ENCODE measurements around the gene ANGEL2.

The ANGEL2 gene

GRCh38 chr1:212979340-212980122 lies 36.1 kb downstream of the ANGEL2 start:
- no peak overlapping the region for H3K4me3 ChIP-seq (ENCODE audit: low read depth, low read length)
- no peak for TF ChIP-seq CTCF (IDR thresholded peaks at IDR 0.05; ENCODE audit: low read depth, low read length)

DNA sequence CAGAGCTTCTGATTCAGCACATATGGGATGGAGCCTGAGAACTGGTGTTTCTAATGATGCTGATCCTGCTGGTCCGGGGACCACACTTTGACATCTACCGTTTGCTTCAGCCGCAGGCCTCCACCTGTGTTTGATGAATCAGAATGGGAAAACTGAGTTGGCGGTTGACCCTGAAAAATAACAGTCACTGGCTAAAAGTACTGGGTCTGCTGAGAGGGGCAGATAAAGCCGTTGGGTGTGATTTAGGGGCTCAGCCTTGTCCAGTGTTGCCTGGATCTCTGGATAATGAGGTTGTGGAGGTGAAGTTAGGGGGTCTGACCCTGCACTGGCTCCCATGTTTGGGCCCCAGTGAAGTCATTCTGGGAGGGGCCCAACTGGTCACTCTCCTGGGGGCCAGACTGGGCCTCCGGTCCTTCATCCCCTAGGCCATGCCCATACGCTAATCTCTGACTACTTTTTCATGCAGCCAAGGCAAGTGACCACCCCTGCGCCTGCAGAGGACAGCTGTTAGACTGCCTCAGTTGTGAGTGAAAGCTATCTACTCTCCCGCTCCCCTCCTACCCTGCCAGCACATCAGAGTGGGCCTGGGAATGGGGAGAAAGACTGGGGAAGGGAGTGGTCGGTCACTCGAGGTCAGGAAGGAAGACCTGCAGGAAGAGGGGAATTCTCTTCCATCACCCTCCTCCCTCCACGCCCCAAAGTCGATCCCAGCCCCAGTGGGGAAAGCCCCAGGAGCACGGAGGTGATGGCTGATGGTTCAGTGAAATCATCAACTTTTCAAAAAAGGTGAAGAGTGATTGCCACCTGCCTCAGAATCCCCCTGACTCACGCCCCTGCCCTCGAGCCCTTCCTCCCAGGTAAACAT lies 37.7 kb downstream of the ANGEL2 start:
- no peak for TF ChIP-seq CTCF (IDR thresholded peaks at IDR 0.05; ENCODE audit: low read depth, low read length)
- H3K4me3 ChIP-seq (ENCODE audit: low read depth, low read length) = no peak overlapping the region

DNA sequence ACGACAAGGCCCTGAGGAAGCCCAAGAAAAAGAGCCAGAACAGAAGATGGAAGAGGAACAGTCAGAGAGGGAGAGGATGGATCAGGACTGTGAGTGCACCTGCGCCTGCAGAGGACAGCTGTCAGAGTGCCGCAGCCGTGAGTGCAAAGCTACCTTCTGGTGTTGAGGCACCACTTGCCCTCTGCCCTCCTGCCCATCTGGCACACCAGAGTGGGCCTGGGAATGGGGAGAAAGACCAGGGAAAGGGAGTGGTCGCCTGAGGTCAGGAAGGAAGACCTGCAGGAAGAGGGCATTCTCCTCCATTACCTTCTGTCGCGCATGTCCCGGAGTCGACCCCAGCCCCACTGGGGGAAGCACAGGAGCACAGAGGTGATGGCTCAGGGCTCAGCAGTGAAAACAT lies 39.1 kb downstream of the ANGEL2 start:
- no peak overlapping the region for H3K4me3 ChIP-seq (ENCODE audit: low read depth, low read length)
- no peak for TF ChIP-seq CTCF (IDR thresholded peaks at IDR 0.05; ENCODE audit: low read depth, low read length)

DNA sequence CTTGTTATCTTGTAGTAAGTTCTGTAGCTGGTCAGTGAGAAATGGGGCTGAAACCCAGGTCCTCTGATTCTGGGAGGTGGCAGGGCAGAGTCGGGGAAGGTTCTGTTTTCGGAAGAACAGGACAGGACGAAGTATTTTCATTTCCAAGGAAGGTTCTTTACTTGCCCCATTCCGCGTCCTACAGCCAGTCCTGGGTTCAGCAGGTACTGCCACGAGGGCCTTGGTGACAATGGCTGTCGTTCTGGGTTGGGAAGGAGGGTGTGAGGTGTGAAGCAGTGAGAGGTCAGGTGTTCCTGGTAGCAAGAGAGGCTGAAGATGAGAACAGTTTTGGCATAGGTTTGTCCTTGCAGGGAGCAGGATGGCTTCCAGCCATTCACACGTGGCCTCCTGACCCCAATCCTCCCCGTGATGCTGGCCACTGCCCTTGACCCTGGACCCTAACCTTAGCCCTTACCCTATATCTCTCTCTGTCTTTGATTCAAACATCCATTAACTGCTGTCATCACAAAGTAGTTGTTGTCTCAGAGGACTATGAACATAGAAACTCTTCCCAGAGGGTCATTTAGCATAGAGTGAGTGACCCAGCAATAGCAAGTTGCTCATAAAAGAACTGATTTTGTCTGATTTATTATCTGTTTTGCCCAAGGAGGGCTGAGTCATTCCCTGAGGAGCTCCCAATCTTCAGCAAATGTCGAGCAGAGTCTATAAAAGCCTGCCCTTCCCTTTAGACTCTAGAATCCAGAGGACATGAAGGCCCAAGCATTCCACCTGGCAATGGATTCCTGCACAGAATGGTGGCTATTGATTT lies 40.4 kb downstream of the ANGEL2 start:
- no peak overlapping the region for H3K4me3 ChIP-seq (ENCODE audit: low read depth, low read length)

GRCh38 chr1:212974711-212975110 lies 41.0 kb downstream of the ANGEL2 start:
- no peak overlapping the region for H3K4me3 ChIP-seq (ENCODE audit: low read depth, low read length)
- no peak for TF ChIP-seq CTCF (IDR thresholded peaks at IDR 0.05; ENCODE audit: low read depth, low read length)

More for the DNA sequence above, 40.4 kb downstream of the ANGEL2 start:
- no peak for TF ChIP-seq CTCF (IDR thresholded peaks at IDR 0.05; ENCODE audit: low read depth, low read length)

DNA sequence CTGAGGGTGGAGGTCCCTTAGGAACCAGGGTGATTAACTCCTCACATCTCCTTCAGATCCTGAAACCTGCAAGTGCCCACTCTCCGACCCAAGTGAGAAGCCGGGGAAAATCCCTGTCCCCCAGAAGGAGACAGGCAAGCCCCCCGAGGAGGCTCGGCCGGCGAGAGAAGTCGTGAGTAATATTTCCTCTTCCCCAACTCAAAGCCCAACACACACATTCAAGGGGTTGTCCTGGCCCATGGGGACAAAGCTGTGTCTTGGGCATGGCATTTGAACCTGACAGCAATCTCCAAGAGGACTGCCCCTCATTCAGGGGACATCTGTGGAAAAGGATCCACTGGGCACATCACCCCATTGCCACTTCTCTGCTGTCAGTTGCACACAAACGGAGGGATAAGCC lies 41.8 kb downstream of the ANGEL2 start:
- TF ChIP-seq CTCF (IDR thresholded peaks at IDR 0.05; ENCODE audit: low read depth, low read length) = no peak
- no peak overlapping the region for H3K4me3 ChIP-seq (ENCODE audit: low read depth, low read length)

Measured in WI38 (cell line).